ENCODE data around the gene TMEM132C.

TMEM132C gene

GRCh38 chr12:128734371-128734770 is 467.4 kb downstream of the TMEM132C start:
- no peak for TF ChIP-seq CTCF (IDR thresholded peaks at IDR 0.05; ENCODE audit: extremely low read depth, missing control alignments)
- DNase-seq (ENCODE audit: low spot score), result no peak

DNA sequence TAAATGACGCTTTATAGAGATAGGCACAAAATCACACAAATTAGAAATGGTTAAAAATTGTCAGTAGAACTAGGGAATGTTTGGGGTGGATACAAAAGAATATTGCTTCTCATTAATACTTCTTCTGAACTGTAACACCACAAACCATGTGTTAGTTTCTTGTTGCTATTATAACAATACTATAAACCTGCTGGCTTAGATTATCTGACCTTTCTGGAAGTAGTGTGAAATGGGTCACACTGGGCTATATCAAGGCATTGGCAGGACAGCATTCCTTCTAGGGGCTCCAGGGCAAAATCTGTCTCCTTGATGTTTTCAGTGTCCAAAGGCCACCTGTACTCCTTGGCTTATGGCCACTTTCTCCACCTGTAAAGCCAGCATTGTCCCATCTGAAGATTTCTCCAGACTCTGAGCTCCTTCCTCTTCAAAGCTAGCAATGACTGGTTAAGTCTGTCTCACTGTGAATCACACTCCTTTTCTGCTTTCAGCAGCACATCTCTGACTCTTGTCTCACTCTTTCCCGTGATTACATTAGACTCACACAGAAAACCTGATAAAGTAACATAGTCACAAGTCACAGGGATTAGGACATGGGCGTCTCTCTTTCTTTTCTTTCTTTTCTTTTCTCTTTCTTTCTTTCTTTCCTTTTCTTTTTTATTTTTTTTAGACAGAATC is 470.5 kb downstream of the TMEM132C start:
- TF ChIP-seq CTCF (IDR thresholded peaks at IDR 0.05; ENCODE audit: extremely low read depth, missing control alignments), result no peak
- no peak for DNase-seq (ENCODE audit: low spot score)

DNA sequence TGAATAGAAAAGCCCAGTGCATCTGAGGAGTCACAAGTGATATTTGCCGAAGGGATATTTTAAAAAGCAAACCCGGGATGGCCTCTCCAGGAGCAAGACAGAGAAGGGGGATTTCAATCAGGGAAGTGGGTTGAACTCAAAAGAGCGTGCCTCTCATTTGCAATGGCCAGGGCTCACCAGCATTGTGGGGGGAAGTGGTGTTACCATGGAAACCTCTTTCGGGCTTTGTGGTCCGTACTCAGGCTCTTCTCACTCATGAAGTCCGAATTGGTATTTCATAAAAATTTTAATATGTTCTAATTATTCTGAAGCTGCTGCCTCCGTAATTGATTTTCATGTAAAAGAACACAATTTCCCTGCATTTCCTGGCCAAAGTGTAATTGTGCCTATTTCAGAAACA is 476.9 kb downstream of the TMEM132C start:
- DNase-seq (ENCODE audit: low spot score), result no peak
- no peak for TF ChIP-seq CTCF (IDR thresholded peaks at IDR 0.05; ENCODE audit: extremely low read depth, missing control alignments)

- DNase-seq (ENCODE audit: low spot score), result no peak
Measured at GRCh38 chr12:128745772-128746689, 479.1 kb downstream of the TMEM132C start.

DNA sequence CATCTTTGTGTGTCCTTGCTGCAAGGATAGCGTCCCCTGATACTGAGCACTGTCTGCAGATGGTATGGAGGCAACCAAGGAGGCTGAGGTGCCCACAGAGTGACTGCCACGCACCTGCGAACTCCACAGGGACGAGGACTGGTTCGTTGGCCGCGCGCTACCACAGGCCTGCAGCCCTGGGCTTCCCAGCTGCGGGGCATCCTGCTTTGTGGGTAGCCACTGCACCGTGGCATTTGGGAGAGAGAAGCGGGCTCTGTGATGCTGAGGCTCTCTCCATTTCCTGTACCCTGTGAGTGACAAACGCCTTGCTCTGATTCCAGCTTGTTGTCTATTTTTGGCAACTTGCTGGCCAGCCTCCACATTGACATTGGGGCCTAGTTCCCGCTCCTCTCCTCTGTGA is 480.5 kb downstream of the TMEM132C start:
- no peak for TF ChIP-seq CTCF (IDR thresholded peaks at IDR 0.05; ENCODE audit: extremely low read depth, missing control alignments)
- DNase-seq (ENCODE audit: low spot score), result no peak

More at GRCh38 chr12:128745772-128746689, 479.1 kb downstream of the TMEM132C start:
- TF ChIP-seq CTCF (IDR thresholded peaks at IDR 0.05; ENCODE audit: extremely low read depth, missing control alignments), result no peak

DNA sequence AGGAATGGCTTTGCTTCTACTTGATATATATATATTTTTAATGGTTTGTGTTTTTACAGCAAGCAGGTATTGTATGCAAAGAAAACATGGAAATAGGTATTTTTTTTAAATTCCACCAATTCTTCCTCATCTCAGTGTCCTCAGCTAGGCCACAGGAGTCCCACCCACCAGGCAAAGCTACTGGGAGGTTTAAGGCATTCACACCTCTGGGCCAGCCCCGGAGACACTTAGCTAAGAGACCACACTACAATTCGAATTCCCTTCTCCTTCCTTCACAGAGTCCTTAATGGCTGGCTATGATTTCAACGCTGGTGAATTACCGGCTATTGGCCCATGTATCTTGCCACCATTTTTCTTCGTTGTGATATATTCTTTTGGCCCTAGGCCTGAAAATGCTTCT is 485.4 kb downstream of the TMEM132C start:
- TF ChIP-seq CTCF (IDR thresholded peaks at IDR 0.05; ENCODE audit: extremely low read depth, missing control alignments), result no peak
- no peak for DNase-seq (ENCODE audit: low spot score)

DNA sequence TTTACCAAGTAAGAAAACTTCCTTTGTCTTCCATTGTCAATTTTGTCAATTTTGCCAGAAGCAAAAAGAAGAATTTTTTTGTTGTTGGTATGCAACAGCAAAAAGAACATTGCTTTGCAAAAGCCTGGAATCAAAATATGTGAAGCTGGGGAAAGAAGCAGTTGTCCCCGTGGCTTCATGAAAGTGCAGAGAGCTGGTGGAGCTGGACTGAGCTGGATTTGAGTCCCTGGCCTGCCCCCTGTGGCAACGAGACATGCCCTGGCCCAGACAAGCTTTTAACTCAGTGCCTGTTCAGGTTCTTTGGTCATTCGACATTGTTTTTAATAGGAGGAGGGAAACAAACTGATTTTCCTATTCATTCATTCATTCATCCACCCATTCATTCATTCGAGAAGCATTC is 486.5 kb downstream of the TMEM132C start:
- no peak for TF ChIP-seq CTCF (IDR thresholded peaks at IDR 0.05; ENCODE audit: extremely low read depth, missing control alignments)
- no peak for DNase-seq (ENCODE audit: low spot score)

All from GM20000 (cell line).